Uterus (tissue), 2 donors: ENCODE measurements around the gene SNAPC2.

Experiments
- CTCF ChIP-seq, 4 experiments: fragments of 200-600 bp in 2 of 4; fragments of 450-650 bp in 2 of 4; sonication (generic) in 2 of 4; IDR thresholded peaks; one replicate each; pipeline ENCODE4 v1.5.1; 2016 to 2019; ENCODE audit warnings: antibody characterized with exemption in 4 of 4, mild to moderate bottlenecking in 2 of 4, moderate library complexity in 1 of 4
- POLR2A ChIP-seq, 2 donors: fragments of 450-650 bp; IDR thresholded peaks; one replicate each; pipeline ENCODE4 v1.6.1; 2016; ENCODE audit warnings: antibody characterized with exemption in 2 of 2, mild to moderate bottlenecking in 1 of 2, moderate library complexity in 1 of 2

- TF ChIP-seq POLR2A (IDR thresholded peaks at IDR 0.05) = no peak
- TF ChIP-seq CTCF (IDR thresholded peaks at IDR 0.05) = no peak
These were observed 35.6 kb downstream of the SNAPC2 start for GRCh38 chr19:7955696-7956095.
